Cardiac fibroblast (primary cell): Measurements from ENCODE around the gene HEYL.

Source experiments
- DNase-seq, 2 donors: peaks; one replicate each; pipeline versions ENCODE4 v3.0.0 to v3.0.0-alpha.2; 2010; ENCODE audit warnings: low read depth in 2 of 2
- H3K4me3 ChIP-seq, 2 donors: replicated peaks in 1 of 2; 1 replicate in 1 of 2; 2 replicates in 1 of 2; pipeline ENCODE4 v1.5.1; 2011; ENCODE audit warnings: low read depth in 2 of 2, low read length in 2 of 2, mild to moderate bottlenecking in 2 of 2, moderate library complexity in 1 of 2
- TF ChIP-seq, protein P1 (sequence below): IDR thresholded peaks from one replicate; pipeline ENCODE4 v1.5.1; 2011; ENCODE audit warnings: low read depth, mild to moderate bottlenecking, low read length, inconsistent platforms

HEYL gene

DNA sequence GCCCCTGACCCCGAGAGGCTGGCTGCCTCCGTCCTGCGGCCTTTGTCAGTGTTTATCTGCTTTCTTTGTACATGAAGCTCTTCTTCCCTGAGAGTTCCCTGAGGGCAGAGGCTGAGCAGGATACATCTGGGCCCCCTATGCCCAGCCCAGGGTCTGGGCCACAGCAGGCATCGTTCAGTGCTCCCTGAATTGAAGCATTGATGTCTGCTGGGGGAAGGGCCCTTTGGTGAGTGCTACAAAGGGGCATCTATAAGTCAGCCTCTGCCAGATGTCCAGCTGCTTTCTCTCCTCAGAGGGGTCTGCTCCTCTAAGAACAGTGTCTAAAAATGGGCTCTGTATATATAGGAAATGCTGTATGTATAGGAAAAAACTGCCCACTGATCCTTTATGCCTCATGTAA is 2.1 kb downstream of the HEYL start:
- DNase-seq = no peak
- no peak overlapping the region for H3K4me3 ChIP-seq
- TF ChIP-seq, protein P1, sequence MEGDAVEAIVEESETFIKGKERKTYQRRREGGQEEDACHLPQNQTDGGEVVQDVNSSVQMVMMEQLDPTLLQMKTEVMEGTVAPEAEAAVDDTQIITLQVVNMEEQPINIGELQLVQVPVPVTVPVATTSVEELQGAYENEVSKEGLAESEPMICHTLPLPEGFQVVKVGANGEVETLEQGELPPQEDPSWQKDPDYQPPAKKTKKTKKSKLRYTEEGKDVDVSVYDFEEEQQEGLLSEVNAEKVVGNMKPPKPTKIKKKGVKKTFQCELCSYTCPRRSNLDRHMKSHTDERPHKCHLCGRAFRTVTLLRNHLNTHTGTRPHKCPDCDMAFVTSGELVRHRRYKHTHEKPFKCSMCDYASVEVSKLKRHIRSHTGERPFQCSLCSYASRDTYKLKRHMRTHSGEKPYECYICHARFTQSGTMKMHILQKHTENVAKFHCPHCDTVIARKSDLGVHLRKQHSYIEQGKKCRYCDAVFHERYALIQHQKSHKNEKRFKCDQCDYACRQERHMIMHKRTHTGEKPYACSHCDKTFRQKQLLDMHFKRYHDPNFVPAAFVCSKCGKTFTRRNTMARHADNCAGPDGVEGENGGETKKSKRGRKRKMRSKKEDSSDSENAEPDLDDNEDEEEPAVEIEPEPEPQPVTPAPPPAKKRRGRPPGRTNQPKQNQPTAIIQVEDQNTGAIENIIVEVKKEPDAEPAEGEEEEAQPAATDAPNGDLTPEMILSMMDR = no peak

DNA sequence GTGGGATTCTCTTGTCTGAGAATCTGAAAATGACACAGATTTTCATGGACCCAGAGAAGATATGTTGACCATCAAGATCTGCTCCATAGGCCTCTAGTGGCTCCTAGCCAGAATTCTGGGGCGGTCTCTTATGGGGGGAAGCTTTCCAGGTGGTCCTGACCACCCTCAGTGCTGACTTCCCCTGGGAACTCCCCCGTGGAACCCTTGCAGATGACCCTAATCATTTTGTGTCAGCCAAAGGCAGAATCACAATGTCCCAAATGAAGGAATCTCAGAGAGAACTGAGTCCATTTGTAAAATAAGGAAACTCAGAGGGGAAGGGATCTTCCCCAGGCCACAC is 3.6 kb downstream of the HEYL start:
- H3K4me3 ChIP-seq = no peak overlapping the region
- TF ChIP-seq, protein P1 = no peak

DNA sequence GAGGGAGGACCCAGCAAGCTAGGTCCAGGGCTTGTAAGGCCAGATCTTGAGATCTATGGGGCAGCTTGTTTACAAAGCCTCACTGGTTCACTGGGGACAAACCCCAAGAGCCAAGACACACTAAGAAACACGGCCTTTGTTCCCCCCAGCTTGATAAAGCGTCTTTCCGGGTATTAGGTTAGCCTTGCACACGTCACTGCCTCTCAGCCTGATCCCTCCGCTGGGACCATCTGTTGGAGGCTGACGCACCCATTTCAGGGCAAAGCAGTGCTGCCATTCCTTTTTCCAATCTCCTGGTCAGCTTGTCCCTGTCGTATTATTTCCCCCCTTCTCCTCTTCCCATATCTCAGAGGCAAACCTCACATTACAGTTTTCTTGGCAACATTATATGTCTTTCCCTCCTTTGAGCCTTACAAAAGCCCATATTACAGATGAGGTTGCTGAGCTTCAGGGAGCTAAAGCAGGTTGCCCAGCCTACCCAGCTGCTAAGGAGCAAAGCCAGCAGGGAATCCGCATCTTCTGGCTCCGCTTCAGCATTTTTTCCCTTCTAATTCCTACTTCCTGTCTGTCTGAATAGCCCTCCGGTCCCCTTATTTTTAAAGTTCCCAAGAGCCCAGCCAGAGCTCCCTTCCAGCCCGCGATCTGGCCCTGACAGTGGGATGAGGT is 4.1 kb downstream of the HEYL start:
- TF ChIP-seq, protein P1 = no peak
- DNase-seq = peak; percentile 57 to 75
- H3K4me3 ChIP-seq = no peak overlapping the region

More for the DNA sequence above, 3.6 kb downstream of the HEYL start:
- no peak for DNase-seq

DNA sequence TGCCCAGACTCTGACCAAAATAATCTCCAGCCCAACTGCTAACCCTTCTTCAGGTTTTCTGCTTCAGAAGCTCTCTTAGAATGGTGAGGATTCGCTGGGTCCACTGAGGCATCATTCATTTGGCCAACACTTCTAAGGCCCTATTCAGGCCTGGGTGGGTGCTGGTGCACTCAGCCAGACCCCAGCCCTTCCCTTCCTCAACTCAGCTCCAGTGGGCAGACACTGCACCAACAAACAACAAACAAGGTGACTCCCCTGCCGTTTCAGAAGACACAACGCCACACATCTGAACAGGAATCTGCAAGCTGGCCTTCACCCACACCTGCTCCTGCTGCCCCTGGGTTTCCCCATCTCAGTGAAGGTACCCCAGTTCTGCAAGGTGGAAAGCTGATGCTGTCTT is 6.0 kb downstream of the HEYL start:
- no peak overlapping the region for H3K4me3 ChIP-seq
- TF ChIP-seq, protein P1 = no peak
- no peak for DNase-seq

DNA sequence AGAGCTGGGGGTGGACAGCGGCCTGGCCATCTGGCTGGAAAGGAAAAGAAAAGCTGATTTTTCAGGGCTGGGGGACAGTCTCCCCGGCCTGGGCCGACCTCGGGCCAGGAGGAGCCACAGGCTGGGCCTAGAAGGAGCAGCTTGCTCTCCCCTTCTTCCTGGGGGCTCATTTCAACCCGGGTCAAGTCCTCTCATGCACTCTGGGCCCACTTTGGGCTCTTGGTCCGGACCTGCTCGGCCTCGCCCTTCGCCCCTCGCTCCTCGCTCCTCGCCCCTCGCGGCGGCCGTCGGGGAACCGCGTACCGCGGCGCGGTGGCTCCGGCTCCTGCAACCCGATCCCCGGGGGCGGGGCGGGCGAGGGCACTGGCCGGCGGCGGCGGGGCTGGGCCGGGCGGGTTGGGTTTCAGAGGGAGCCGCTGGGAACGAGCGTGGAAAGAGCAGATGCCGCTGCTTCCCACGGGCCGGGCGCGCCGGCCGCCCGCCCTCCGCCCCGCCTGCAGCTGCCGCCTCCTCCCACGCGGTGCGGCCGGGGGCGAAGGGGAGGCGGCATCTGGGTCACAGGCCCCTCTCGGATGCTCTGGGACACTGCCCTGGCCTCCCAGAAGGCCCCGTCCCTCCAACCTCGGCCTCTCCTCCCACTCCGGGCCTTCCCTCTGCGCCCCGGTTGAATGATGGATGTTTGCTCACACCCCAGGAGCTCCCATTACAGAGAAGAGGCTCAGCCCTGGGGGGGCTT is 6.6 kb downstream of the HEYL start:
- TF ChIP-seq, protein P1 = no peak
- H3K4me3 ChIP-seq = peak overlapping the region in 1 of 2 donors; percentile 10
- peak; percentile 57 to 70 for DNase-seq

DNA sequence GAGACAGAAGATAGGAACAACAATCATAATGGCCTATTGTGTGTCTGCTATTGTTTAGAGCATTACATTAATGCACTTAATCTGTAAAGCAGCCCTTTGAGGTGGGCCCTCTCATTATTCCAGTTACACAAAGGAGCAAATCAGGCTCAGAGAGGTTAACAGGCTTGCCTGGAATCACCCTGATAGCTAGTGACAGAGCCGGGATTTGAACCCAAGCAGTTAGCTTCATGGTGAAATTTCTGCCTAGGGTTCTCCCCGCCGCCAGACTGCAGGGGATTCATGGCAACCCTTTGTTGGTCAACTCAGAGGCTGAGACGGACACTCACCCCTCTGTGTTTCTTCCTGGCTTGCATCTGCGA is 7.1 kb downstream of the HEYL start:
- no peak for DNase-seq
- peak overlapping the region in 1 of 2 donors; percentile 10 for H3K4me3 ChIP-seq
- TF ChIP-seq, protein P1 = no peak
